H1 (cell line): ENCODE measurements around the gene GREB1L. TPM values are rescaled to one million over a fixed set of nuclear protein-coding genes. Genes with fewer than 3 reads are reported as not detected.

Source experiments
- KDM1A ChIP-seq: fragments of 200-600, 300-600 bp; sonication (generic); IDR thresholded peaks from 2 replicates; pipeline ENCODE4 v1.7.1; 2016; ENCODE audit warnings: mild to moderate bottlenecking, low read length, borderline replicate concordance
- polyA plus RNA-seq, 7 experiments: library from polyadenylated mRNA; depleted of rRNA in 3 of 7; stranded (reverse) in 5 of 7; unstranded in 2 of 7; fragments of >200 nt in 5 of 7; fragments of 200-250 nt in 2 of 7; gene quantifications; 1 replicate in 5 of 7; 2 replicates in 1 of 7; 4 replicates in 1 of 7; pipeline versions ENCODE4 v1.2.1 to v1.2.3, GENCODE V29; 2011 to 2013; ENCODE audit warnings: missing spikeins in 2 of 7, mixed read lengths in 2 of 7
- total RNA-seq: library from RNA; stranded (reverse); fragmentation: NEBNext Ultra II Directional; extraction: Animal tissue kit (Norgen Biotek cat#: 25700); gene quantifications from 2 replicates; pipeline ENCODE4 v1.2.1, GENCODE V29; 2021

GREB1L gene
- total and polyA plus RNA-seq, 2 of the 8 experiments (the other 6 are each of a cell fraction or from before 2014, with no cell fraction given) = 0.34 to 1.6 TPM

DNA sequence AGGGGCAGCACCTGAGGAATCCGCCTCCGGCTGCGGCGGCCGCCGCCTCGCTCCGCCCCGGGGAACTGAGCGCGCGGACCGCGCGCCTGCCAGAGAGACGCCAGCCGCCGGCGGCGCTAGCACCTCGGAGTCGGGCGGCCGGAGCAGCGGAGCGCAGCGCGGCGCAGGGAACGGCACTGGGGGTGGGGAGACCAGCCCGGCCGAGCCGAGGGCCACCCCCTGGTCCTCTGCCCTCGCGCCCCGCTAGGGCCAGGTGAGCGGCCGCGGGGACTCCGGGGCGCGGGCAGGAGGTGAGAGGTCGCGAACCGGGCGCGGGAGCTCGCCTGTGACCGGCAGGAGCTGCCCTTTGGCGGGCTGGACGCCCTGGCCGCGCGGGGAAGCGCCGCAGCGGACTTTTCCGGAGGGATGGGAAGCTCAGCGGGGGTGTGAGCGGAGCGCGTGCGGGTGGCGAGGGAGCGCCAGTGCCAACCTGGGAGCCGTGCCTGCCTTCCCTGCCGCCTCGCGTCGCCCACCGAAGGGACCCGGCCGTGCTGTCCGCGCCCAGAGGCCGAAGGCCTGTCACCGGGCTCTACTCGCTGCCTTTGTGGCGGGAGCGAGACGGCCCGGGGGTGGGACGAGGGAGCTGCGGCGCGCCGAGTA, at the start of gene GREB1L (continued):
- no peak for TF ChIP-seq KDM1A
- TF ChIP-seq, all 59 proteins: peak for 7
